Retinal pigment epithelial cell (primary cell): ENCODE results near the gene TWNK.

Experiments used
- DNase-seq: peaks from one replicate; pipeline ENCODE4 v3.0.0-alpha.2; 2010; ENCODE audit warnings: low read depth
- H3K4me3 ChIP-seq: 2 replicates; pipeline ENCODE4 v1.5.1; 2011; ENCODE audit warnings: mild to moderate bottlenecking, low read length, control low read depth, moderate library complexity
- CTCF ChIP-seq: conservative IDR thresholded peaks from 2 replicates; pipeline ENCODE4 v1.5.1; 2011; ENCODE audit warnings: low read depth, low read length, control low read depth, inconsistent platforms

TWNK gene

GRCh38 chr10:100962351-100963080 is 24.8 kb upstream of the TWNK start:
- no peak overlapping the region for H3K4me3 ChIP-seq
- no peak for TF ChIP-seq CTCF
- no peak for DNase-seq

GRCh38 chr10:100963826-100964225 is 23.5 kb upstream of the TWNK start:
- no peak overlapping the region for H3K4me3 ChIP-seq
- no peak for DNase-seq
- TF ChIP-seq CTCF = no peak

GRCh38 chr10:100965820-100966219 is 21.5 kb upstream of the TWNK start:
- no peak for DNase-seq
- TF ChIP-seq CTCF = no peak
- H3K4me3 ChIP-seq = no peak overlapping the region

GRCh38 chr10:100966887-100967286 is 20.5 kb upstream of the TWNK start:
- H3K4me3 ChIP-seq = no peak overlapping the region
- no peak for DNase-seq
- TF ChIP-seq CTCF = no peak

GRCh38 chr10:100967332-100967731 is 20.0 kb upstream of the TWNK start:
- no peak for TF ChIP-seq CTCF
- DNase-seq = no peak
- H3K4me3 ChIP-seq = no peak overlapping the region

GRCh38 chr10:100968062-100968736 is 19.1 kb upstream of the TWNK start:
- no peak for TF ChIP-seq CTCF
- no peak overlapping the region for H3K4me3 ChIP-seq
- DNase-seq = no peak

- TF ChIP-seq CTCF = no peak
- no peak for DNase-seq
- H3K4me3 ChIP-seq = peak overlapping the region; percentile 59
Observed at GRCh38 chr10:100968863-100969186, 18.5 kb upstream of the TWNK start.
